SK-N-SH treated with all-trans-retinoic acid at 6 μM for 48 hours (cell line): ENCODE data around the gene MED9.
"Not testable (repeated sequence)": the region's sequence is repeated elsewhere in the genome, so short reads cannot be mapped to it uniquely, and the experiment has no call there.

Source experiments
- ATAC-seq: fragments of 200-7000 bp; cut with Tn5 transposase; 3 replicates; pipeline ENCODE4 v1.9.1; 2020; ENCODE audit warnings: mild to moderate bottlenecking, moderate library complexity
- ARNTL ChIP-seq: fragments of 450-650 bp; formaldehyde crosslinking; IDR thresholded peaks from 2 replicates; pipeline ENCODE4 v1.5.0; 2020; ENCODE audit warnings: low read depth, mild to moderate bottlenecking, moderate library complexity, borderline replicate concordance
- CSDC2 ChIP-seq: fragments of 250-450 bp; sonication (Bioruptor Pico); IDR thresholded peaks from 2 replicates; pipeline ENCODE4 v1.5.0; 2020; ENCODE audit warnings: mild to moderate bottlenecking, moderate library complexity
- ESRRG ChIP-seq: fragments of 250-450 bp; sonication (Bioruptor Pico); IDR thresholded peaks from 2 replicates; pipeline ENCODE4 v1.6.1; 2021; ENCODE audit warnings: mild to moderate bottlenecking
- GLIS3 ChIP-seq: fragments of 250-450 bp; sonication (Bioruptor Pico); IDR thresholded peaks from 2 replicates; pipeline ENCODE4 v1.5.0; 2020; ENCODE audit warnings: mild to moderate bottlenecking, moderate library complexity
- ISL1 ChIP-seq: fragments of 250-450 bp; sonication (Bioruptor Pico); IDR thresholded peaks from 2 replicates; pipeline ENCODE4 v2.1.2; 2022; ENCODE audit warnings: mild to moderate bottlenecking, moderate library complexity
- OSR1 ChIP-seq: fragments of 250-450 bp; sonication (Bioruptor Pico); IDR thresholded peaks from 2 replicates; pipeline ENCODE4 v1.8.0; 2022; ENCODE audit warnings: moderate library complexity, mild to moderate bottlenecking, inconsistent platforms
- PPARA ChIP-seq: fragments of 250-450 bp; sonication (Bioruptor Pico); IDR thresholded peaks from 2 replicates; pipeline ENCODE4 v1.5.0; 2020; ENCODE audit warnings: mild to moderate bottlenecking, borderline replicate concordance
- RARB ChIP-seq: fragments of 250-450 bp; sonication (Bioruptor Pico); IDR thresholded peaks from 2 replicates; pipeline ENCODE4 v1.8.0; 2021; ENCODE audit warnings: mild to moderate bottlenecking, moderate library complexity
- SNAI2 ChIP-seq: fragments of 250-450 bp; sonication (Bioruptor Pico); IDR thresholded peaks from 2 replicates; pipeline ENCODE4 v1.5.0; 2020; ENCODE audit warnings: mild to moderate bottlenecking, moderate library complexity
- TCF4 ChIP-seq: fragments of 250-450 bp; sonication (Bioruptor Pico); IDR thresholded peaks from 2 replicates; pipeline ENCODE4 v1.8.0; 2021; ENCODE audit warnings: mild to moderate bottlenecking, moderate library complexity, borderline replicate concordance
- TOX ChIP-seq: fragments of 250-450 bp; sonication (Bioruptor Pico); IDR thresholded peaks from 2 replicates; pipeline ENCODE4 v1.8.0; 2021; ENCODE audit warnings: mild to moderate bottlenecking, moderate library complexity, borderline replicate concordance
- ZC3H10 ChIP-seq: fragments of 250-450 bp; sonication (Bioruptor Pico); IDR thresholded peaks from 2 replicates; pipeline ENCODE4 v1.5.1; 2021; ENCODE audit warnings: mild to moderate bottlenecking, moderate library complexity
- ZNF565 ChIP-seq: fragments of 450-650 bp; formaldehyde crosslinking; conservative IDR thresholded peaks from 2 replicates; pipeline ENCODE4 v1.5.0; 2020; ENCODE audit warnings: low read depth, mild to moderate bottlenecking, moderate library complexity
- ZNF70 ChIP-seq: fragments of 450-650 bp; formaldehyde crosslinking; IDR thresholded peaks from 2 replicates; pipeline ENCODE4 v1.5.0; 2020; ENCODE audit warnings: mild to moderate bottlenecking, moderate library complexity
- ZNF8 ChIP-seq: fragments of 450-650 bp; formaldehyde crosslinking; IDR thresholded peaks from 2 replicates; pipeline ENCODE4 v1.5.0; 2020; ENCODE audit warnings: mild to moderate bottlenecking, moderate library complexity
- TF ChIP-seq, protein P1 (sequence below): fragments of 250-450 bp; sonication (Bioruptor Pico); IDR thresholded peaks from 2 replicates; pipeline ENCODE4 v1.5.1; 2021; ENCODE audit warnings: mild to moderate bottlenecking, moderate library complexity
- TF ChIP-seq, protein P2 (sequence below): fragments of 250-450 bp; sonication (Bioruptor Pico); IDR thresholded peaks from 2 replicates; pipeline ENCODE4 v1.5.1; 2020; ENCODE audit warnings: low read depth, mild to moderate bottlenecking, moderate library complexity
- TF ChIP-seq, protein P3 (sequence below): fragments of 250-450 bp; sonication (Bioruptor Pico); IDR thresholded peaks from 2 replicates; pipeline ENCODE4 v1.5.0; 2020; ENCODE audit warnings: mild to moderate bottlenecking, moderate library complexity
- TF ChIP-seq, protein P4 (sequence below): fragments of 250-450 bp; sonication (Bioruptor Pico); IDR thresholded peaks from 2 replicates; pipeline ENCODE4 v1.8.0; 2021; ENCODE audit warnings: low read depth, mild to moderate bottlenecking, moderate library complexity, borderline replicate concordance

The MED9 gene

DNA sequence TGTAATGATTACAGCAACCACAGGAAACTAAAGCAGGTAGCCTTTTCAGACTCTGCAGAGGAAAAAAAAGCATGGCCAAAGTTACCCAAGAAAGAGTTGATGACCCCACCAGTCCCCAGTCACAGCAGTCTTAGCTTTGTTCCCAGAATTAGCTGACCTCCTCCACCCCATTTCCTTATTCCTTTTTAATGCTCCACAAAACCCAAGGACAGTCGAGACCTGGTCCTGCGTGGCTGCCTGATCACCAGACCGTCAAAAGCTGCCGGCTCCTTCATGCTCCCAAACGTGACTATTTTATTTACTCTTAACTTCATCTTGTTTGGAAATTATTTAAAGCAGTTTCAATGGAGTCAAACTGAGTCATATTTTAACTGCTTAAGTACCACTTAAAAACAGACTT lies 28.7 kb upstream of the MED9 start:
- no peak for ATAC-seq
- no peak for TF ChIP-seq ARNTL (CRISPR knock-in tag)
- TF ChIP-seq CSDC2 (CRISPR knock-in tag): no peak
- TF ChIP-seq RARB: no peak
- TF ChIP-seq, protein P1, sequence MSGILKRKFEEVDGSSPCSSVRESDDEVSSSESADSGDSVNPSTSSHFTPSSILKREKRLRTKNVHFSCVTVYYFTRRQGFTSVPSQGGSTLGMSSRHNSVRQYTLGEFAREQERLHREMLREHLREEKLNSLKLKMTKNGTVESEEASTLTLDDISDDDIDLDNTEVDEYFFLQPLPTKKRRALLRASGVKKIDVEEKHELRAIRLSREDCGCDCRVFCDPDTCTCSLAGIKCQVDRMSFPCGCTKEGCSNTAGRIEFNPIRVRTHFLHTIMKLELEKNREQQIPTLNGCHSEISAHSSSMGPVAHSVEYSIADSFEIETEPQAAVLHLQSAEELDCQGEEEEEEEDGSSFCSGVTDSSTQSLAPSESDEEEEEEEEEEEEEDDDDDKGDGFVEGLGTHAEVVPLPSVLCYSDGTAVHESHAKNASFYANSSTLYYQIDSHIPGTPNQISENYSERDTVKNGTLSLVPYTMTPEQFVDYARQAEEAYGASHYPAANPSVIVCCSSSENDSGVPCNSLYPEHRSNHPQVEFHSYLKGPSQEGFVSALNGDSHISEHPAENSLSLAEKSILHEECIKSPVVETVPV (CRISPR knock-in tag): no peak

DNA sequence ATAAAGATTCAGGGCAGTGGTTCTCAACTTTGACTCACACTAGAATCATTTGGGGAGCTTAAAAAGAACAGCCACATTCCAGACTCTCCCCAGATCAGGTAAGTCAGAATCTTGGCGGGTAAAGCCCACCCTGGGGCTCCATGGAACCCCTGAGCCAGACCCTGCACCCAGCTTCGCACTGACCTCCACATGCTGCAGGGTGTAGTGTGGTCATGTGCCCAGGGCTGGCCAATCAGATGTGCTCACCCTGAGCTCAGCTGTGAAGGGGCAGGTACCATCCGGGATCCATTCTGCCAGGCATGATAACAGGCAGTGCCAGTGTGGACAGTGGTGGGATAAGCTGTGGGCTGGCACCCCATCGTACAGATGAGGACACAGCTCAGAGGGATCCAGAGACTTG lies 28.1 kb upstream of the MED9 start:
- no peak for TF ChIP-seq GLIS3
- TF ChIP-seq ISL1 (CRISPR knock-in tag): no peak
- no peak for TF ChIP-seq TOX
- TF ChIP-seq TCF4 (CRISPR knock-in tag): no peak
- no peak for TF ChIP-seq OSR1
- TF ChIP-seq ZNF565 (CRISPR knock-in tag): no peak
- TF ChIP-seq ZC3H10 (CRISPR knock-in tag): no peak
- no peak for TF ChIP-seq RARB
- no peak for TF ChIP-seq CSDC2 (CRISPR knock-in tag)
- no peak for TF ChIP-seq SNAI2 (CRISPR knock-in tag)
- no peak for TF ChIP-seq ARNTL (CRISPR knock-in tag)
- TF ChIP-seq, protein P2, sequence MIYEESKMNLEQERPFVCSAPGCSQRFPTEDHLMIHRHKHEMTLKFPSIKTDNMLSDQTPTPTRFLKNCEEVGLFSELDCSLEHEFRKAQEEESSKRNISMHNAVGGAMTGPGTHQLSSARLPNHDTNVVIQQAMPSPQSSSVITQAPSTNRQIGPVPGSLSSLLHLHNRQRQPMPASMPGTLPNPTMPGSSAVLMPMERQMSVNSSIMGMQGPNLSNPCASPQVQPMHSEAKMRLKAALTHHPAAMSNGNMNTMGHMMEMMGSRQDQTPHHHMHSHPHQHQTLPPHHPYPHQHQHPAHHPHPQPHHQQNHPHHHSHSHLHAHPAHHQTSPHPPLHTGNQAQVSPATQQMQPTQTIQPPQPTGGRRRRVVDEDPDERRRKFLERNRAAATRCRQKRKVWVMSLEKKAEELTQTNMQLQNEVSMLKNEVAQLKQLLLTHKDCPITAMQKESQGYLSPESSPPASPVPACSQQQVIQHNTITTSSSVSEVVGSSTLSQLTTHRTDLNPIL (CRISPR knock-in tag): no peak
- TF ChIP-seq PPARA (CRISPR knock-in tag): no peak
- TF ChIP-seq, protein P3, sequence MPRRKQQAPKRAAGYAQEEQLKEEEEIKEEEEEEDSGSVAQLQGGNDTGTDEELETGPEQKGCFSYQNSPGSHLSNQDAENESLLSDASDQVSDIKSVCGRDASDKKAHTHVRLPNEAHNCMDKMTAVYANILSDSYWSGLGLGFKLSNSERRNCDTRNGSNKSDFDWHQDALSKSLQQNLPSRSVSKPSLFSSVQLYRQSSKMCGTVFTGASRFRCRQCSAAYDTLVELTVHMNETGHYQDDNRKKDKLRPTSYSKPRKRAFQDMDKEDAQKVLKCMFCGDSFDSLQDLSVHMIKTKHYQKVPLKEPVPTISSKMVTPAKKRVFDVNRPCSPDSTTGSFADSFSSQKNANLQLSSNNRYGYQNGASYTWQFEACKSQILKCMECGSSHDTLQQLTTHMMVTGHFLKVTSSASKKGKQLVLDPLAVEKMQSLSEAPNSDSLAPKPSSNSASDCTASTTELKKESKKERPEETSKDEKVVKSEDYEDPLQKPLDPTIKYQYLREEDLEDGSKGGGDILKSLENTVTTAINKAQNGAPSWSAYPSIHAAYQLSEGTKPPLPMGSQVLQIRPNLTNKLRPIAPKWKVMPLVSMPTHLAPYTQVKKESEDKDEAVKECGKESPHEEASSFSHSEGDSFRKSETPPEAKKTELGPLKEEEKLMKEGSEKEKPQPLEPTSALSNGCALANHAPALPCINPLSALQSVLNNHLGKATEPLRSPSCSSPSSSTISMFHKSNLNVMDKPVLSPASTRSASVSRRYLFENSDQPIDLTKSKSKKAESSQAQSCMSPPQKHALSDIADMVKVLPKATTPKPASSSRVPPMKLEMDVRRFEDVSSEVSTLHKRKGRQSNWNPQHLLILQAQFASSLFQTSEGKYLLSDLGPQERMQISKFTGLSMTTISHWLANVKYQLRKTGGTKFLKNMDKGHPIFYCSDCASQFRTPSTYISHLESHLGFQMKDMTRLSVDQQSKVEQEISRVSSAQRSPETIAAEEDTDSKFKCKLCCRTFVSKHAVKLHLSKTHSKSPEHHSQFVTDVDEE (CRISPR knock-in tag): no peak
- TF ChIP-seq, protein P1 (CRISPR knock-in tag): no peak
- TF ChIP-seq ZNF70 (CRISPR knock-in tag): no peak
- no peak for TF ChIP-seq ZNF8
- no peak for ATAC-seq

DNA sequence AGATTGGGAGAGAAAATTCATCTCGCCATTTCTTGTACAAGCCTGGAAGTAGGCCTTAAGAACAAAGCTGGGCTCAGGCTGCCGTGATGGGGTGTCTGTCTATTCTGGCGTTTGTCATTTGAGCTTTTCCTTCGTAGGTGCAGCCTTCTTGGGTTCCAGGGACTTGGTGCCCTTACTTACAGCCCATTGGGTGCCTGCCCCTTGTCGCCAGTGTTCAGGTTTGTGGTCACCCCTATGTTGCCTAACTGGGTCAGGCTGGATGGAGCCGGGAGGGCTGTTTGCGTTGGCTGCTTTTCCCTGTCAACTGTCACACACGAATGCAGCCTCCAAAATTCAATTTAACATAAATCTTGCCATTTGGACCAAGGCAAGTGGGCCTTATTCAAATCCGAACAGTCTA lies 23.7 kb upstream of the MED9 start:
- ATAC-seq: no peak
- no peak for TF ChIP-seq ZC3H10 (CRISPR knock-in tag)
- TF ChIP-seq, protein P2 (CRISPR knock-in tag): no peak
- no peak for TF ChIP-seq PPARA (CRISPR knock-in tag)
- no peak for TF ChIP-seq ZNF70 (CRISPR knock-in tag)
- no peak for TF ChIP-seq TCF4 (CRISPR knock-in tag)
- no peak for TF ChIP-seq ARNTL (CRISPR knock-in tag)
- TF ChIP-seq, protein P4, sequence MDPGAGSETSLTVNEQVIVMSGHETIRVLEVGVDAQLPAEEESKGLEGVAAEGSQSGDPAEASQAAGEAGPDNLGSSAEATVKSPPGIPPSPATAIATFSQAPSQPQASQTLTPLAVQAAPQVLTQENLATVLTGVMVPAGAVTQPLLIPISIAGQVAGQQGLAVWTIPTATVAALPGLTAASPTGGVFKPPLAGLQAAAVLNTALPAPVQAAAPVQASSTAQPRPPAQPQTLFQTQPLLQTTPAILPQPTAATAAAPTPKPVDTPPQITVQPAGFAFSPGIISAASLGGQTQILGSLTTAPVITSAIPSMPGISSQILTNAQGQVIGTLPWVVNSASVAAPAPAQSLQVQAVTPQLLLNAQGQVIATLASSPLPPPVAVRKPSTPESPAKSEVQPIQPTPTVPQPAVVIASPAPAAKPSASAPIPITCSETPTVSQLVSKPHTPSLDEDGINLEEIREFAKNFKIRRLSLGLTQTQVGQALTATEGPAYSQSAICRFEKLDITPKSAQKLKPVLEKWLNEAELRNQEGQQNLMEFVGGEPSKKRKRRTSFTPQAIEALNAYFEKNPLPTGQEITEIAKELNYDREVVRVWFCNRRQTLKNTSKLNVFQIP: no peak
- no peak for TF ChIP-seq ZNF8

DNA sequence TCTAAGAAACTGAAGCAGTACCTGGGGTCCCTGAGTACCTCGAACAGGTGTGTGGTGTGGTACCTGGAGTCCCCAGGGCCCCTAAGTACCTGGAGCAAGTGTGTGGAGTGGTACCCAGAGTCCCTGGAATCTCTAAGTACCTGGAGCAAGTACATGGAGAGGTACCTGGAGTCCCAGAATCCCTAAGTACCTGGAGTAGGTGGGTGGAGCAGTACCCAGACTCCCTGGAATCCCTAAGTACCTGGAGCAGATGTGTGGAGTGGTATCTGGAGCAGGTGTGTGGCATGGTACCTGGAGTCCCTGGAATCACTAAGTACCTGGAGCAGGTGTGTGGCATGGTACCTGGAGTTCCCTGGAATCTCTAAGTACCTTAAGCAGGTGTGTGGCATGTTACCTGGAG lies 22.5 kb upstream of the MED9 start:
- no peak for ATAC-seq
- TF ChIP-seq ZNF8 (no peak), ZNF70 (CRISPR knock-in tag) (no peak), RARB (no peak), ESRRG (no peak), ZC3H10 (CRISPR knock-in tag) (no peak), ZNF565 (CRISPR knock-in tag) (no peak), ISL1 (CRISPR knock-in tag) (no peak), SNAI2 (CRISPR knock-in tag) (no peak)
- TF ChIP-seq, protein P4: no peak

DNA sequence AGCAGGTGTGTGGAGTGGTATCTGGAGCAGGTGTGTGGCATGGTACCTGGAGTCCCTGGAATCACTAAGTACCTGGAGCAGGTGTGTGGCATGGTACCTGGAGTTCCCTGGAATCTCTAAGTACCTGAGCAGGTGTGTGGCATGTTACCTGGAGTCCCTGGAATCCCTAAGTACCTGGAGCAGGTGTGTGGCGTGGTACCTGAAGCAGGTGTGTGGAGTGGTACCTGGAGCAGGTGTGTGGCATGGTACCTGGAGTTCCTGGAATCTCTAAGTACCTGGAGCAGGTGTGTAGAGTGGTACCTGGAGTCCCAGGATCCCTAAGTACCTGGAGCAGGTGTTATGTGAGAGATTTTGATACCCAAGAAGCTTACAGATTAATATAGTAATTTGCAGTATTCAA lies 22.1 kb upstream of the MED9 start:
- not testable (repeated sequence) for ATAC-seq
